Neuron (in vitro differentiated cells): Measurements from ENCODE around the gene ADAMTS10.

Experiments
- H2AFZ ChIP-seq: one replicate; pipeline ENCODE4 v1.6.1; 2013; ENCODE audit warnings: low read depth, mild to moderate bottlenecking, inconsistent platforms, low read length, moderate library complexity
- H3K27me3 ChIP-seq: one replicate; pipeline ENCODE4 v1.6.1; 2013; ENCODE audit warnings: low read length; ENCODE audit not compliant: insufficient read depth
- H3K36me3 ChIP-seq: one replicate; pipeline ENCODE4 v1.6.1; 2013; ENCODE audit warnings: low read length; ENCODE audit not compliant: insufficient read depth
- H3K4me1 ChIP-seq: one replicate; pipeline ENCODE4 v1.6.1; 2013; ENCODE audit warnings: low read length; ENCODE audit not compliant: insufficient read depth
- H3K4me3 ChIP-seq: 2 replicates; pipeline ENCODE4 v1.5.1; 2013; ENCODE audit warnings: mild to moderate bottlenecking, low read length, moderate library complexity
- H3K9me3 ChIP-seq: one replicate; pipeline ENCODE4 v1.6.1; 2013; ENCODE audit warnings: low read length

The ADAMTS10 gene

GRCh38 chr19:8615813-8616596, 5.5 kb upstream of the ADAMTS10 start:
- Histone ChIP-seq H3K4me3 (no peak overlapping the region), H3K36me3 (no peaks in the 10 kb centered on the region), H3K27me3 (no peaks in the 10 kb centered on the region), H2AFZ (no peak overlapping the region), H3K4me1 (peaks cover 2% of the 10 kb centered on the region), H3K9me3 (no peaks in the 10 kb centered on the region)

- no peaks in the 10 kb centered on the region for H3K9me3 ChIP-seq
- no peaks in the 10 kb centered on the region for H3K36me3 ChIP-seq
- no peaks in the 10 kb centered on the region for H3K27me3 ChIP-seq
- H3K4me1 ChIP-seq: peaks cover 5% of the 10 kb centered on the region
- H2AFZ ChIP-seq: no peak overlapping the region
- H3K4me3 ChIP-seq: no peak overlapping the region
Observed at GRCh38 chr19:8615024-8615423, 4.5 kb upstream of the ADAMTS10 start.

GRCh38 chr19:8614455-8614854, 3.9 kb upstream of the ADAMTS10 start:
- Histone ChIP-seq H3K4me3 (no peak overlapping the region), H3K27me3 (no peaks in the 10 kb centered on the region), H2AFZ (no peak overlapping the region), H3K36me3 (no peaks in the 10 kb centered on the region), H3K9me3 (no peaks in the 10 kb centered on the region), H3K4me1 (peaks cover 7% of the 10 kb centered on the region)

- H2AFZ ChIP-seq: no peak overlapping the region
- H3K27me3 ChIP-seq: no peaks in the 10 kb centered on the region
- H3K4me1 ChIP-seq: peaks cover 15% of the 10 kb centered on the region
- H3K9me3 ChIP-seq: no peaks in the 10 kb centered on the region
- no peaks in the 10 kb centered on the region for H3K36me3 ChIP-seq
- H3K4me3 ChIP-seq: no peak overlapping the region
Observed at GRCh38 chr19:8612807-8613171, 2.3 kb upstream of the ADAMTS10 start.

- H3K9me3 ChIP-seq: no peaks in the 10 kb centered on the region
- H3K4me3 ChIP-seq: no peak overlapping the region
- no peaks in the 10 kb centered on the region for H3K27me3 ChIP-seq
- no peaks in the 10 kb centered on the region for H3K36me3 ChIP-seq
- peaks cover 15% of the 10 kb centered on the region for H3K4me1 ChIP-seq
- H2AFZ ChIP-seq: no peak overlapping the region
Observed at GRCh38 chr19:8611877-8612806, 1.6 kb upstream of the ADAMTS10 start.

- no peak overlapping the region for H3K4me3 ChIP-seq
- no peaks in the 10 kb centered on the region for H3K9me3 ChIP-seq
- H2AFZ ChIP-seq: no peak overlapping the region
- no peaks in the 10 kb centered on the region for H3K36me3 ChIP-seq
- H3K27me3 ChIP-seq: no peaks in the 10 kb centered on the region
- peaks cover 15% of the 10 kb centered on the region for H3K4me1 ChIP-seq
Observed at GRCh38 chr19:8611391-8611876, 919 bp upstream of the ADAMTS10 start.

- no peaks in the 10 kb centered on the region for H3K27me3 ChIP-seq
- H3K36me3 ChIP-seq: no peaks in the 10 kb centered on the region
- H3K9me3 ChIP-seq: no peaks in the 10 kb centered on the region
- H3K4me3 ChIP-seq: peak overlapping the region; percentile 76
- peaks cover 15% of the 10 kb centered on the region for H3K4me1 ChIP-seq
- peak overlapping the region; percentile 47 for H2AFZ ChIP-seq
Observed at GRCh38 chr19:8610936-8611300, 403 bp upstream of the ADAMTS10 start.

GRCh38 chr19:8609279-8610040, 1.1 kb downstream of the ADAMTS10 start:
- peaks cover 8% of the 10 kb centered on the region for H3K9me3 ChIP-seq
- peak overlapping the region; percentile 21 for H2AFZ ChIP-seq
- no peaks in the 10 kb centered on the region for H3K27me3 ChIP-seq
- peak overlapping the region; percentile 76 for H3K4me3 ChIP-seq
- peaks cover 15% of the 10 kb centered on the region for H3K4me1 ChIP-seq
- H3K36me3 ChIP-seq: peaks cover 7% of the 10 kb centered on the region

GRCh38 chr19:8608941-8609278, 1.6 kb downstream of the ADAMTS10 start:
- H3K4me1 ChIP-seq: peaks cover 15% of the 10 kb centered on the region
- peak overlapping the region; percentile 76 for H3K4me3 ChIP-seq
- H3K27me3 ChIP-seq: no peaks in the 10 kb centered on the region
- peaks cover 10% of the 10 kb centered on the region for H3K9me3 ChIP-seq
- peak overlapping the region; percentile 21 for H2AFZ ChIP-seq
- H3K36me3 ChIP-seq: peaks cover 7% of the 10 kb centered on the region

GRCh38 chr19:8607386-8607785, 3.1 kb downstream of the ADAMTS10 start:
- Histone ChIP-seq H2AFZ (no peak overlapping the region), H3K27me3 (no peaks in the 10 kb centered on the region), H3K36me3 (peaks cover 18% of the 10 kb centered on the region), H3K9me3 (peaks cover 19% of the 10 kb centered on the region), H3K4me3 (no peak overlapping the region), H3K4me1 (peaks cover 15% of the 10 kb centered on the region)

GRCh38 chr19:8605514-8605913, 5.0 kb downstream of the ADAMTS10 start:
- H3K36me3 ChIP-seq: peaks cover 28% of the 10 kb centered on the region
- H3K9me3 ChIP-seq: peaks cover 23% of the 10 kb centered on the region
- H3K4me3 ChIP-seq: no peak overlapping the region
- peaks cover 13% of the 10 kb centered on the region for H3K4me1 ChIP-seq
- H3K27me3 ChIP-seq: no peaks in the 10 kb centered on the region
- H2AFZ ChIP-seq: no peak overlapping the region

- peaks cover 25% of the 10 kb centered on the region for H3K9me3 ChIP-seq
- peaks cover 35% of the 10 kb centered on the region for H3K36me3 ChIP-seq
- no peak overlapping the region for H3K4me3 ChIP-seq
- no peaks in the 10 kb centered on the region for H3K4me1 ChIP-seq
- H3K27me3 ChIP-seq: no peaks in the 10 kb centered on the region
- no peak overlapping the region for H2AFZ ChIP-seq
Observed at GRCh38 chr19:8601796-8602195, 8.7 kb downstream of the ADAMTS10 start.

- Histone ChIP-seq H3K4me3 (no peak overlapping the region), H3K36me3 (peaks cover 44% of the 10 kb centered on the region), H2AFZ (no peak overlapping the region), H3K27me3 (no peaks in the 10 kb centered on the region), H3K9me3 (peaks cover 25% of the 10 kb centered on the region), H3K4me1 (no peaks in the 10 kb centered on the region)
Observed at GRCh38 chr19:8600816-8601215, 9.7 kb downstream of the ADAMTS10 start.
